MCF 10A (cell line): Measurements from ENCODE around the gene REEP6. TPM values are rescaled to one million over a fixed set of nuclear protein-coding genes. Genes with fewer than 3 reads are reported as not detected.

ENCODE experiments used
- Bru-seq: library from RNA; stranded (reverse); fragments of 400-500 nt; gene quantifications from one replicate; lab custom pipeline; 2021; lab: Mats Ljungman, UMichigan
- BruChase-seq, 2 experiments: library from RNA; stranded (reverse); fragments of 400-500 nt; gene quantifications; one replicate each; lab custom pipeline; 2021; lab: Mats Ljungman, UMichigan
- BruUV-seq: library from RNA; stranded (reverse); fragments of 400-500 nt; replicated peaks from 2 replicates; lab custom pipeline; 2021; lab: Mats Ljungman, UMichigan
- CTCF ChIA-PET: fragments of 300-600 bp; sonication (Branson Sonifier 250); formaldehyde crosslinking; extraction: SDS; loops from one replicate; lab custom pipeline; 2021; ENCODE audit warnings: antibody characterized with exemption, inconsistent platforms; lab: Yijun Ruan, JAX
- POLR2A ChIA-PET: fragments of 300-600, 350-650 bp; sonication (Branson Sonifier 250); formaldehyde crosslinking; extraction: SDS; loops from one replicate; lab custom pipeline; 2020; ENCODE audit warnings: antibody characterized with exemption, inconsistent platforms; lab: Yijun Ruan, JAX
- DNase-seq: peaks from one replicate; pipeline ENCODE4 v3.0.0-alpha.2; 2018; ENCODE audit not compliant: unreplicated experiment
- H3K27ac Mint-ChIP-seq: one replicate; pipeline ENCODE4 v1.8.0; 2022; ENCODE audit warnings: mild to moderate bottlenecking, low read depth, mixed read lengths; ENCODE audit not compliant: unreplicated experiment
- H3K27me3 Mint-ChIP-seq: one replicate; pipeline ENCODE4 v1.8.0; 2022; ENCODE audit warnings: mixed read lengths; ENCODE audit not compliant: insufficient read depth, unreplicated experiment
- H3K36me3 Mint-ChIP-seq: one replicate; pipeline ENCODE4 v1.8.0; 2022; ENCODE audit warnings: mild to moderate bottlenecking, moderate library complexity, mixed read lengths; ENCODE audit not compliant: insufficient read depth, unreplicated experiment
- H3K4me1 Mint-ChIP-seq: one replicate; pipeline ENCODE4 v1.8.0; 2022; ENCODE audit warnings: mixed read lengths; ENCODE audit not compliant: insufficient read depth, unreplicated experiment
- H3K4me3 Mint-ChIP-seq: one replicate; pipeline ENCODE4 v1.8.0; 2022; ENCODE audit warnings: mild to moderate bottlenecking, moderate library complexity, mixed read lengths; ENCODE audit not compliant: unreplicated experiment
- H3K9me3 Mint-ChIP-seq: one replicate; pipeline ENCODE4 v1.8.0; 2022; ENCODE audit warnings: mixed read lengths; ENCODE audit not compliant: unreplicated experiment
- CTCF ChIP-seq: fragments of 200-600 bp; IDR thresholded peaks from one replicate; pipeline ENCODE4 v1.8.0; 2022; ENCODE audit warnings: antibody characterized with exemption, mild to moderate bottlenecking; ENCODE audit not compliant: unreplicated experiment
- intact Hi-C: fragments of 100-400 bp; cut with micrococcal nuclease; formaldehyde crosslinking; loops from 2 replicates; pipeline ENCODE4 v1.14.1; 2022
- long read RNA-seq: library from polyadenylated mRNA; stranded (forward); transcript quantifications from one replicate; pipeline ENCODE4 v2.0.0, GENCODE V29; 2022
- total RNA-seq: library from RNA; stranded (reverse); gene quantifications from 2 replicates; pipeline ENCODE4 v1.2.3, GENCODE V29; 2022

The REEP6 gene
- 3.8 TPM in 2 replicates for total RNA-seq
- Bru-seq, nascent RNA, result percentile 24 among the genes with signal in this experiment
- percentile 32 among the genes with signal in this experiment for BruChase-seq, experiment 1, labeled RNA remaining after a 6-hour chase
- percentile 13 among the genes with signal in this experiment for BruChase-seq, experiment 2, labeled RNA remaining after a 2-hour chase
- long read RNA-seq, transcript REEP6-201 (5 exons, 1,794 nt), result major isoform, 6 of 9 reads
- long read RNA-seq, partial matches to known transcripts, result 0 of 9 reads
- long read RNA-seq, other reads (novel, unspliced or antisense), result 3 of 9 reads

- intact Hi-C loops, result no loop called here
- no peak for TF ChIP-seq CTCF
- Mint-ChIP-seq H3K27me3 (no peaks in the 10 kb centered on the region), H3K9me3 (no peaks in the 10 kb centered on the region), H3K4me3 (peak within 1 kb of the TSS; percentile 79), H3K36me3 (no peaks in the 10 kb centered on the region), H3K27ac (no peak within 1 kb of the TSS), H3K4me1 (peaks cover 7% of the 10 kb centered on the region)
- ChIA-PET CTCF (interaction anchor here (0.6 kb wide), 1 partner anchor 238 kb away, joined by 3 read pairs; no protein-coding TSS in a partner anchor), POLR2A (interaction anchor here (0.6 to 2.2 kb wide), 10 partner anchors 12 to 1292 kb away, joined by 3 to 6 read pairs (median 3); partner anchors contain the start of gene C19orf25)
- BruUV-seq, result no TSS peak
- no peak for DNase-seq
Observed at GRCh38 chr19:1491114-1491848, at the start of gene REEP6. REEP6 (plus strand) TSS chr19:1491181; CDS start chr19:1491270, 89 bp downstream.

- no peak for TF ChIP-seq CTCF
- ChIA-PET POLR2A (interaction anchor here (0.6 kb wide), 2 partner anchors 12 to 490 kb away, joined by 3 to 5 read pairs; no protein-coding TSS in a partner anchor), CTCF (no interaction called here)
- no TSS peak for BruUV-seq
- Mint-ChIP-seq H3K4me1 (peaks cover 6% of the 10 kb centered on the region), H3K9me3 (no peaks in the 10 kb centered on the region), H3K27me3 (peaks cover 2% of the 10 kb centered on the region), H3K36me3 (peaks cover 62% of the 10 kb centered on the region), H3K27ac (peak overlapping the region; percentile 100), H3K4me3 (peak overlapping the region; percentile 98)
- no peak for DNase-seq
- intact Hi-C loops, result no loop called here
Observed at GRCh38 chr19:1441677-1442438, 49.1 kb upstream of the REEP6 start.

GRCh38 chr19:1445185-1445931 is 45.6 kb upstream of the REEP6 start:
- no TSS peak for BruUV-seq
- Mint-ChIP-seq H3K36me3 (peaks cover 39% of the 10 kb centered on the region), H3K4me1 (peaks cover 6% of the 10 kb centered on the region), H3K4me3 (peak overlapping the region; percentile 63), H3K27me3 (peaks cover 31% of the 10 kb centered on the region), H3K27ac (no peak overlapping the region), H3K9me3 (no peaks in the 10 kb centered on the region)
- ChIA-PET POLR2A (no interaction called here), CTCF (interaction anchor here (0.5 to 1.6 kb wide), 14 partner anchors 8 to 301 kb away, joined by 3 to 6 read pairs (median 4); no protein-coding TSS in a partner anchor)
- TF ChIP-seq CTCF, result peak; percentile 92
- intact Hi-C loops, result no loop called here
- DNase-seq, result peak; percentile 63
